ENCODE measurements around the gene KCND3.

Gene KCND3

DNA sequence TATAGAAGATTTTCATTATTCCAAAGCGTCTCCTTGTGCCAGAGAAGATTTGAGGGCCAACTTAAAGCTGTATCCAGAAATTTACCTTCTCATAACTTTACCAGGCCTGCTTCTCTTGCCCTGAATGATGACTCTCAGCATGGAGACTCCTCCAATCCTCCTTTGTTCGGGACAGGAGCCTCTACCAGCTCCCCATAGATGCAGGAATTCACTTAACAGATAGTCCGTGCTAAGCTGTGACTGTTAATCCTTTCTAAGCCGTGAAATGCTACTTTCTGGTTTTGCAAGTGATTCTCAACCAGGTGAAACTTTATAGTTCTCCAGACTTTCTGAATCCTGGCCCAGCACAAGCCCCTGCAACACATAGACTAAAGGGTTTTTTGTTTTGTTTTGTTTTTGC is 31.8 kb upstream of the KCND3 start:
- H3K4me3 ChIP-seq (ENCODE audit: low read depth, low read length) = no peak overlapping the region
- DNase-seq (ENCODE audit: low read depth) = no peak
- TF ChIP-seq, protein P1, sequence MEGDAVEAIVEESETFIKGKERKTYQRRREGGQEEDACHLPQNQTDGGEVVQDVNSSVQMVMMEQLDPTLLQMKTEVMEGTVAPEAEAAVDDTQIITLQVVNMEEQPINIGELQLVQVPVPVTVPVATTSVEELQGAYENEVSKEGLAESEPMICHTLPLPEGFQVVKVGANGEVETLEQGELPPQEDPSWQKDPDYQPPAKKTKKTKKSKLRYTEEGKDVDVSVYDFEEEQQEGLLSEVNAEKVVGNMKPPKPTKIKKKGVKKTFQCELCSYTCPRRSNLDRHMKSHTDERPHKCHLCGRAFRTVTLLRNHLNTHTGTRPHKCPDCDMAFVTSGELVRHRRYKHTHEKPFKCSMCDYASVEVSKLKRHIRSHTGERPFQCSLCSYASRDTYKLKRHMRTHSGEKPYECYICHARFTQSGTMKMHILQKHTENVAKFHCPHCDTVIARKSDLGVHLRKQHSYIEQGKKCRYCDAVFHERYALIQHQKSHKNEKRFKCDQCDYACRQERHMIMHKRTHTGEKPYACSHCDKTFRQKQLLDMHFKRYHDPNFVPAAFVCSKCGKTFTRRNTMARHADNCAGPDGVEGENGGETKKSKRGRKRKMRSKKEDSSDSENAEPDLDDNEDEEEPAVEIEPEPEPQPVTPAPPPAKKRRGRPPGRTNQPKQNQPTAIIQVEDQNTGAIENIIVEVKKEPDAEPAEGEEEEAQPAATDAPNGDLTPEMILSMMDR (IDR thresholded peaks at IDR 0.05; ENCODE audit: low read depth, low read length, missing control alignments) = no peak

DNA sequence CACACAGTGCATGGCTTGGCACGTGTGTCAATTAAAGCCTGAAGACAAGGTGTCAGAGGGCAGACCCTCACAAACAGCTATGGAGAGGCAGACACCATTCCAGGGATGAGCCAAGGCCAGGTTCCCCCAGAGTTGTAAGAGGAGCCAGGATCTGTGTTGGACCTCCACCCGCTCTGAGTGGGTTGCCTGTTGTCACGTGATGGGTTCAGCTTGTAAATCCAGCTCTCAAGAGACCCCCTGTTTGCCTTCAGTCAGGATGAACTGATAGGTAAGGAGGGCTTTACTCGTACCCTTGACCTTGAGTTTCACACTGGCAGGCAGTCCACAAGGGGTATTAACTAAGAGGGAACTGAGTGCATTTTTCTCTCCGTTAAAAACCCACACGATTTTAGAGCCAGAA is 27.7 kb upstream of the KCND3 start:
- no peak overlapping the region for H3K4me3 ChIP-seq (ENCODE audit: low read depth, low read length)
- DNase-seq (ENCODE audit: low read depth) = no peak
- TF ChIP-seq, protein P1 (IDR thresholded peaks at IDR 0.05; ENCODE audit: low read depth, low read length, missing control alignments) = no peak

DNA sequence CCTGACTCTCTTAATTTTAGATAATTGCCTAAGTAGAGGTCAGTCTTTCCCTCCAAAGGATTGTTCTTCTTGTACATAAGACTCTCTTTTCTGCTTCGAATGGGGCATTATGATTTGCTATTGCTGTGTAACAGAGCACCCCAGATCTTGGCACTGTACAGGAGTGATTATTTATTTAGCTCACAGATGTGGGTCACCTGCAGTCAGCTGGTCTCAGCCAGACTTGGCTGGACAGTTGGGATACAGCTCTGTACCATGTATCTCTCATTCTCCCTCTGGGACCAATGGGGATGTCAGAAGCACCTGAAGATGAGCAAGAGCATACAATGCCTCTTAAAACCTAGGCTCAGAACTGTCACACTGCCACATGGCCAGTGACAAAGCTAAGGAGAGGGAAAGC is 23.4 kb upstream of the KCND3 start:
- TF ChIP-seq, protein P1 (IDR thresholded peaks at IDR 0.05; ENCODE audit: low read depth, low read length, missing control alignments) = no peak
- H3K4me3 ChIP-seq (ENCODE audit: low read depth, low read length) = no peak overlapping the region
- no peak for DNase-seq (ENCODE audit: low read depth)

DNA sequence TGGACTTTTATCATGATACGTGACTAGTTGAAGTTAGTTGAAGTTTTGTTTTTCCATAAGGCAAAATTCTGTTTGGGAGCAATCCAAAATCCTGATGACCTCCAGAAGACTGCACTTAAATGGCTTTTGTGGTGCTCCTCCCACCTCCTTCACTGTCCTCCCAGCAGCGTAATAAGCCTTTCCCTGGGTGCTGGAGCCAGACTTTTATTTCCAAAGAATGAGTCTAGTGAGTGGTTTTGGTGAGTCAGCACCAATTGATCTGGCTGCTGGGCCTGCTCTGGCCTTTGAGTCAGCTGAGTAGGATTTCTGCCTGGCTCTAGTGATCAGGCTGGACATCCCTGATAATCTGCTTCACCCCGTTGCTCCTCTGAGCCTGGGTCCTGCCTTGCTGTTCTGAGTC is 21.7 kb upstream of the KCND3 start:
- TF ChIP-seq, protein P1 (IDR thresholded peaks at IDR 0.05; ENCODE audit: low read depth, low read length, missing control alignments) = no peak
- DNase-seq (ENCODE audit: low read depth) = no peak
- H3K4me3 ChIP-seq (ENCODE audit: low read depth, low read length) = no peak overlapping the region

DNA sequence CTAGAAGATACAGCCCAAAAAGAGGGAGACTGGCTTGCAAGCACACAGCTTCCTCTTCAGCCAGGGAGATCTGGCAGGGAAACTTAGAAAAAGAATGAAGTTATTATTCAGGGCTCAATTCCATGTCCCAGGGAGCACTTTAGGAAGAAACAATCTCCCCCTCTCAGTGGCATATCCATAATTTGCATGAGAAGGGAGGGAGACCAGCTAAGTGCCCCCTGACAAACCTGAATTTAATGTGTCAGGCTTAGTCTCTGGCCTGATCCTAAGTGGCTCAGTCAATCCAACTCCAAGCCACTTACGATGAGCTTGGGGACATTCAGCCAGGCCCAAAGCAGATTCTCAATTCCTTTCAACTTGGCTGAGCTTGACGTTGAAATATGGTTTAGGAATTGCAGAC is 17.7 kb upstream of the KCND3 start:
- H3K4me3 ChIP-seq (ENCODE audit: low read depth, low read length) = no peak overlapping the region
- TF ChIP-seq, protein P1 (IDR thresholded peaks at IDR 0.05; ENCODE audit: low read depth, low read length, missing control alignments) = no peak
- no peak for DNase-seq (ENCODE audit: low read depth)

DNA sequence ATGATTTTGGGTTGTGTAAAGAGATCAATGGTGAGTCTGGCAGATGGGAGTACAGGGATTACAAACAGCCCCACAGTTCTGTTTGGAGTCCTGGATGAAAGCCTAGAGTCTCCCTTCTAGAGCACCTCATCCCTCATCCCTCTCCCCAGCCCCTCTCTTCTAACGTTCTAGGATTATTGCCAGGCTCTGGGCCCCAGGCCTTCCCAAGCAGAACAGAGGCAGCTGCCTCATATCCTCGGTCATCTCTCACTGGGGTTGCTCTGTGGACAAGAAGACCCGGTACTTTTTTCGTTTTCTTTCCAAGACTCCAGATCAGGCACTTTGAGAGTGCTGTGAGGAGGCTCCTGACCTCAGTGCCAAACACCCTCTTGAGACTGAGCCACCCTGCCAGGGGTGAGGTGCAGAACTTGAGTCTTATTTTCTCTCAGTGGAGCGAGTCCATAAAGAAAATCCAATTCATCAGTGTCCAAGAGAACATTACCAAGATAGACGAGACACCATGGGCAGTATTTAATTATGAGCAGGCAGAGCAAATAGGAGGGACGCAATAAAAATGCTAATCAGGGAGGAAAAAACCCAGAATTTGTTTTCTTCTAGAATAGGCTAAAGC is 17.1 kb upstream of the KCND3 start:
- TF ChIP-seq, protein P1 (IDR thresholded peaks at IDR 0.05; ENCODE audit: low read depth, low read length, missing control alignments) = no peak
- no peak overlapping the region for H3K4me3 ChIP-seq (ENCODE audit: low read depth, low read length)
- no peak for DNase-seq (ENCODE audit: low read depth)

DNA sequence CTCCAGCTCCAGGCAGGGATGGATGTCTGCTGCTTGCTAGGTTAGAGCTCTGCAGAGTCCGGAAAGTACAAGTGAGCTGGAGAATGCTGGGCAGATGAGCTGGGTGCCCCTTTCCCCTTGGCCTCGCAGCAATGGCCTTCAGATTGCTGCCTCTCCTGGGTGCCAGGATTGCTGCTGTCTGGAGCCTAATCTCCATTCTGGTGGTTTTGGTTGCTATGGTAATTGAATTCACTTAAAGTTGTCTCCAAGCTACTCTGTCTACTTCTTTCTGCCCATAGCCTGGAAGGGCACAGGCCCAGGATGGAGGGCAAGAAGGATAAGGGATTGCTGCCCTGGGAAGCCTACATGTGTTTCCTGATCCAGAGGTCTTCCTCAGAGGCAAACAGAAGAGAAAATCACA is 14.6 kb upstream of the KCND3 start:
- TF ChIP-seq, protein P1 (IDR thresholded peaks at IDR 0.05; ENCODE audit: low read depth, low read length, missing control alignments) = no peak
- no peak for DNase-seq (ENCODE audit: low read depth)
- H3K4me3 ChIP-seq (ENCODE audit: low read depth, low read length) = no peak overlapping the region
